ENCODE measurements around the gene BARX1.
"Not testable (repeated sequence)": the region's sequence is repeated elsewhere in the genome, so short reads cannot be mapped to it uniquely, and the experiment has no call there.

Gene BARX1

GRCh38 chr9:93952119-93952783 lies 2.9 kb downstream of the BARX1 start:
- DNase-seq (ENCODE audit: low spot score) (no peak), FAIRE-seq (no peak)

- DNase-seq (ENCODE audit: low spot score) (no peak), FAIRE-seq (no peak)
Measured at GRCh38 chr9:93951655-93952118, 3.5 kb downstream of the BARX1 start.

DNA sequence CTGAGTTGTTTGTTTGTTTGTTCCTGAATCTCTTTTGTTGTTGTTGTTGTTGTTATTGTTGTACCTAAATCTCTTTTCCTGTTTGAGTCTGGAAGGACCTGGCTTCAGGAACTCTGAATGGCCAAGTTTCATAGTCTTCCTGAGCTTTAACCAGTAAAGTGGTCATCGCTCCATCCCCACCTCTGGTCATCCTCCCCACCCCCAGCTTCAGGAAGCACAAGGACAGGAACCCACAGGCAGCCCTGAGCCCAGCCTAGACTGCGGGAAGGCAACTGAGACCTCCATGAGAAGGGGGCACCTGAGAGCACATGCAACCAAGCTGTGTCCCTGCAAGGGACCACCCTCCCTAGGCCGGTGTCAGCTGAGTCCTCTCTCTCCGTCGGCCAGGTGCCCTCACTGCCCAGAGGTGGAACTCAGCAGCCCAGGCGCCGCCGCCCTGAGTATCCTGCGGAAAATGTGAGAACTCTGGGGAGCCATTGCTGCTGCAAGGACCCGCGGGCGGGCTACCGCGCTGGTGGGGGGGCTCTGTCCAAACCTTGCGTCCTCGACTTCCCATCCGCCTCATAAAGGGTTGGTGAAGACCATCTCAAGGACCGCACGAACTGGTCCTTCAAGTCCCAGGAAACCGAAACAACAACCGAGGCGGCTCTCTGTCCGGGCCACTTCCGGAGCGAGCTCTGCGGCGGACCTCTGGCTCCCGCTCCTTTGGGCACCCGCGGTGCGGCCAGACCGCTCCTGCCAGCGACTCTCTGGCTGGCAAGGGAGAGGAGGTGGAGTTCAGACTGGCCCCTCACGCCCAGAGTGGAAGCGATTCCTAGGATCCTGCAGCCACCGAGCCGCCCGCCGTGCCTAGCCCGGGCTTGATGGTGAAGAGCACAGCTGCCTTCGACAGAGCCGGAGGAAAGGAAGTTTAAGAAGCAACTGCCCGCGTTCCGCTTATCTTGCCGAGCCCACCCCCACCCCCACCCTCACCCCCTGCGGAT lies 4.2 kb downstream of the BARX1 start:
- DNase-seq (ENCODE audit: low spot score) = no peak
- no peak for FAIRE-seq

DNA sequence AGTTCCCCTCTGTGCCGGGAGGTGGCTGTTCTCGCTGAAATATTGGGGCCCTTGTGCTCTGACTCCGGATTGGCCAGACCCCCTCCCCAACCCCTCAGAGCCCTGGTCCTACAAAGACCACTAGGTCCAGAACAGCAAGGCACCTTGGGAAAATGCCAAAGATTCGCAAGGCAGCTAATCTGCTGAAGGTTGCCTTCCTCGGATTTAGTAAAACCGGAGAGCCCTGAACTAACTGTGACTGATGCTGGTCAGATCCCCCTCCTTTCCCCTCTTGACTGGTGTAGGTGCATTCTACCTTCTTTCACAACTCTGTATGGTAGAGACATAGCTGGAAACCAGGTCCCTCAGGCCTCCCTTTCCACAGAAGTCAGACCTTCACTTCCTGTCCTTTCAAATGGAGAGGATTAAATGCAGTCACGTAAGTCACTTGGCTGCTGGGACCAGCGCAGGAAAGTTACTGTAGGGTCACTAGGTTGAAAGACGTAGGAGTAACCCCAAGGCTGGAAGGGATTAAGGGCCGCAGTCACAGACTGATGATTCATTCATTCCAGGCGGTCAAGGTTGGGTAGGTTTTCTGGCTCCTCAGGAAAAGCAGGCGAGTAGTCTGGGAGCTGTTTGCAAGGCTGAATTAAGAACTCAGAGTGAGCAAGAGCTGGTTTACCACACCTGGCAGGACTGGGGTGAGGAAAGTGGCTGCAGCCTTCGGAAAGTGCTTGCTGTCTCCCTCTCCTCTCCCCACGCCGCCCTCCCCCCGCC lies 5.3 kb downstream of the BARX1 start:
- peak; percentile 27 for DNase-seq (ENCODE audit: low spot score)
- no peak for FAIRE-seq

DNA sequence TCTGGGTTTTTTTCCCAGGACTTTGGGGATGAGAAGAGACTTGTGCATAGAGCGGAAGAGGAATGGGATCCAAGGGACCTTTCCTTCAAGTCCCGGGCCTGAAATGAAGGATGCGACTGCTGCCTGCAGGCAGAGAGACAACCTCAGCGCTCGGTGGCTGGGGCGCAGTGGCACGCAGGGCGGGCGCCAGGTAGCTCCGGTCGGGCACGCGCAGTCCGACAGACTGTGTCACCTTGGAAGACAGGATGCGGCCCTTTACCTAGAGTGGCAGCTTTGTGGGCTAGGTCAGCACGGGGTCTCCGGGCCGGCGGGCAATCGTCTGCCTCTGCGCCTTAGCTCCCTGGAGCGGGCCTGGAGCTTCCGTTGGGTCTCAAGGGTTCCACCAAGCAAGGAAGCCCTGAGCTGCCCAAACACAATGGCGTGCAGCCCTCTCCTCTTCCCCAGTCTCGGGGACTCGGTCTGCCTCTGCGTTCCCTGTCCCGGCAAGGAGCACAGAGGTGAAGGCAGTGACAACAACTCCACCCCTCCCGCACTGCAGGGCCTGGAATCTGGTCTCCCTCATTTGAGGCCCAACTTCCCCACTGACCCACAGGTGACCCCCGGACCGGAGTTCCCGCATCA lies 6.0 kb downstream of the BARX1 start:
- DNase-seq (ENCODE audit: low spot score) (no peak), FAIRE-seq (no peak)

GRCh38 chr9:93948441-93949072 lies 6.6 kb downstream of the BARX1 start:
- DNase-seq (ENCODE audit: low spot score) = no peak
- FAIRE-seq = no peak

GRCh38 chr9:93947409-93948070 lies 7.6 kb downstream of the BARX1 start:
- no peak for FAIRE-seq
- no peak for DNase-seq (ENCODE audit: low spot score)

- FAIRE-seq (no peak), DNase-seq (ENCODE audit: low spot score) (no peak)
Measured at GRCh38 chr9:93946338-93946712, 8.8 kb downstream of the BARX1 start.

DNA sequence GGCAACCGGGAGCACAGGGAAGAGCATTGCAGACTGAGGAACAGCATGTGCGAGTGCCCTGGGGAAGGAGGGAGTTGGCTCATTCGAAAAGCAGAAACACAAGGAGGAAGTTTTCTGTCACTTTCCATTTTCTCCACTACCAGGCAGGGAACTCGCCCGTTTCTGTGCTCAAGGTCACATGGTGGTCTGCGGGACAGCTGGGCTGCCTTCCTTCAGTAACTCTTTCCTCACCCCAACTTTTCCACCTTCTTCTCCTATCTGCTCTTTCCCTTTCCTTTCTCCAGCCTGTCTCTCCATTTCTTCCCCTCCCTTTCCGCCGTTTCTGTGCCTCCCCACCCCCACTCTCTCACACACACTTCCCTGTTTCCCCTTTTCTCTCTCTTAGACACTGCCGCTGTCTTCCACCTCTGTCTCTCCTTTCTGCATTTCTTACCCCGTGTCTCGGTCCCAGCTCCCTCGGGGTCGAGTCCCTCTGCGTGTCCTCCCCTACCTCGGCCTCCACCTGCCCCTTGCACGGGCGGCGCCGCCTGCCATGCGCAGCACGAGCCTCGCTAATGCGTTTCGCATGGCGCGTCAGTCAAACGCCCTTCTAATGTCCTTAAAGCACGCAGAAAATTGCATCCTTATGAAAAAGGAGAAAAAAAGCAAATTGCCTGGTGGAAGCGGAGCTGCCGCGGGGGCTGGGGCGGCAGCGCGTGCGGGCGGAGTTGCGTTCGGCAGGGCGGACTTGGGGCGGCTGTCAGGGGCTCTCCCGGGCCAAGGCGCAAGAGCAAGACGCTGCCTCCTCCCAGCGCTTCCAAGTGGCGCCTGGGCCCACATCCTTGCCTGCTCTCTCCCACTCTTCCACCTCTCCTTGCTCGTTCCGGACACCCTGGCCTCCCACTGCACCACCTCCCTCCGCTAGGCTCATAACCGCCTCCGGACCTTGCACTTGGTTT lies 9.5 kb downstream of the BARX1 start:
- no peak for FAIRE-seq
- DNase-seq (ENCODE audit: low spot score) = no peak

DNA sequence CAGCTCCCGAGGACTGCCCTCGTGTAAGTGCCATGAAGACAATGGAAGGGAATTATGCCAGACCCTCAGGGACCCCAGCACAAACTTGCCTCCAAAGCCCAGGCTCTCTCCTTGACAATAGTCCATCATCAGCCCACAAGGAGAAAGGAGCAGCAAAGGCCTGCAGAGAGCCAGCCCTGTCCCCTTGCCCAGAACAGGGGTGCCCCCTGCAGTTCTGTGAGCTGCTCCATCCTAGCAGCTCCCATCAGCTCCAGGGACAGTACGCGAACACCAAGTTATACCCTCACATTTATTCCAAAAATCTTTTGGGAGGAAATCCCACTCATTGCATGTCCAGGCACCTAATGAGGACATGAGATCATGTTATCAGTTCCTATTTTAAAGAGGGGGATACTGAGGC lies 11.1 kb downstream of the BARX1 start:
- DNase-seq (ENCODE audit: low spot score) = no peak
- FAIRE-seq = no peak

DNA sequence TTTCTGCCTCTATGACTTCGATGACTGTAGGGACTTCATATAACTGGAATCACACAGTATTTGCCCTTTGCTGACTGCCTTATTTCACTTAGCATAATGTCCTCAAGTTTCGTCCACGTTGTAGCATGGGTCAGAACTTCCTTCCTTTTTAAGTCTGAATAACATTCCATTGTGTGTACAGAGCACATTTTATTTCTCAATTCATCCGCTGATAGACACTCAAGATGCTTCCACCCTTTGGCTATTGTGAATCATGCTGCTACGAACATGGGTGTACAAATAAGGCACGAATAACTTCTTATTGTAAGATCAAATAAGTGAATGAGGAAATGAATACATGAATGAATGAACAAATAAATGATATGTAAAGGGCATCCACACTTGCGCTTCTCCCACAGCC lies 13.0 kb downstream of the BARX1 start:
- FAIRE-seq = no peak

DNA sequence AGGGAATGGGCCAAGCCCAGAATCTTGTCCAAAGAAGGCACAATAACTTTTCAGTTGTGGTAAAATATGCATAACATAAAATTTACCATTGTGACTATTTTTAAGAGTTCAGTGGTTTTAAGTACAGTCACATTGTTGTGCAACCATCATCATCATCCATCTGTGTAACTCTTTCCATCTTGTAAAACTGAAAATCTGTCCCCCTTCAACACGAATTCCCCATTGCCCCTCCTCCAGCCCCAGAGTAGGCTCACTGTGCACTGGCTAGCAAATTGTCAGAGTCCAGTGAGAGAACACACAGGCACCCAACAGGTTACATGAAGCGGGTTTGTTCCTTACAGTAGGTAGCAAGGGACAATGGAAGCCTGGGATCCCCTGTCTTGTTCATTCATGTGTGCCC lies 13.7 kb downstream of the BARX1 start:
- DNase-seq (ENCODE audit: low spot score) = no peak
- FAIRE-seq = no peak

More for the DNA sequence above, 13.0 kb downstream of the BARX1 start:
- DNase-seq (ENCODE audit: low spot score) = no peak

DNA sequence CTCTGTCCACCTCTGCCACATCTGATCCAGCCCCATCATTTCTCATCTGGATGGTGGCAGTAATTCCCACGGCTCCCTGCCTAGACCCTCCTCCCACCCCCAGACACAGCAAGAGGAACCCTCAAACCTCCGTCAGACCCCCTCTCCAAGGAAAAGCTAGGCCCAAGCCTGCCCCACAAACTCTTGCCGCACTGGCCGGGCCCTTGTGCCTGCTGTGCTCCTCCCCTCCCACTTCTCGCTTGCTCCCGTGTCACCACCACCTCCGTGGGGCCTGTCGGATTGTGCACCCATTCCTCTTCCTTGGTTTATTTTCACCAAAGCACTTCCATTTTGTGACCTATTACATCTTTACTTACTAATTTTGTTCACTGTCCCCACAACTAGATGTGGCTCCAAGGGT lies 14.2 kb downstream of the BARX1 start:
- FAIRE-seq (no peak), DNase-seq (ENCODE audit: low spot score) (no peak)

- DNase-seq (ENCODE audit: low spot score); FAIRE-seq: not testable (repeated sequence)
Measured at GRCh38 chr9:93939589-93939988, 15.6 kb downstream of the BARX1 start.

DNA sequence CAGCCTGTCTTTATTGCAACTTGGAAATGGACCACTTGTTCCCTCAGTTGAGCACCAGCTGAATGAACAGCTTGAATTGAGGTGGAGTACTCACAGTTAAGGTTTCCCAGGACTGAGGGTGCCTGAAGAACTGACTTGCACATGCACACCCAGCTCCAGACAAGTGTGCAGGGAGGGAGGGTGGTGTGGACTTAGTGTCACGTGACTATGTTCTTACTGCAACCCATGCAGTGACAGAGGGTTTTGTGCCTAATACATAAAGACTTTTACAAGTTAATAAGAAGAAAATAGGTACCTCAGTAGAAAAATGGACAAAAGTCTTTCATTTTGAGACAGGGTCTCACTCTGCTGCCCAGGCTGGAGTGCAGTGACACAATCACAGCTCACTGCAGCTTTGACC lies 18.0 kb downstream of the BARX1 start:
- DNase-seq (ENCODE audit: low spot score) (no peak), FAIRE-seq (no peak)

DNA sequence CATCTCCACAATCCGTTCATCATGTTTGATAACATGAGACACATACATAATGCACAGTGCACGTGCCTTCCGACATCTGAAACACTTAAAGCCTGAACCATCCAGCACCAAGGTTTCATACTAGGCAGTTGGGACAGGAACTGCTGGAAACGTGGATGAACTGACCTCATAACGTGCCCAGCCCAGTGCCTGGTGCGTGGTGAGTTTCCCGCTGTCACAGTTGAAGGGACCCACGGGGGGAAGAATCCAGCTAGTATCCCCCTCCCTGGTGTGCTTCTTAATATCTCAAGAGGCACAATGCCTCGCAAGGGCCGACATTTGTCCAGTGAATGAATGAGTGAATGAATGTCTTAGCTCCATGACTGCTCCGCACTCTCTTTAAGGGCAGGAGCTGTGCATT lies 23.2 kb downstream of the BARX1 start:
- DNase-seq (ENCODE audit: low spot score) (no peak), FAIRE-seq (no peak)

GRCh38 chr9:93930070-93930469 lies 25.1 kb downstream of the BARX1 start:
- no peak for FAIRE-seq

DNA sequence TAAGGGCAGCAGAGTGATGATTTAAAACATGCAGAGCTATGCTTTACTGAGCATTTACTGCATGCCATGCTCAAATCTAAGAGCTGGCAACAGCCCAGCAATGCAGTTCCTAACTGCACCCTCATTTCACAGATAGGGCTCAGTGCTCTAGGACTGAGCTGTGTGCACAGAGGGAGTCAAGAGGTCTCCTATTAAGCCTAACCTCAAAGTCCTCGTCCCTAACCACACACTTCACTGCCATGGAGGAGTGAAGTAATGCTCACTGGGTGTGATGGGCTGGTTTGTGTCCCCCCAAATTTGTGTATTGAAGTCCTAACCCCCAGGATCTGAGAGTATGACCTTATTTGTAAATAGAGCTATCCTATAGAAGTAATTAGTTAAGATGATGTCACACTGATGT lies 25.9 kb downstream of the BARX1 start:
- FAIRE-seq (no peak), DNase-seq (ENCODE audit: low spot score) (no peak)

More at GRCh38 chr9:93930070-93930469, 25.1 kb downstream of the BARX1 start:
- no peak for DNase-seq (ENCODE audit: low spot score)

- no peak for DNase-seq (ENCODE audit: low spot score)
- FAIRE-seq = no peak
Measured at GRCh38 chr9:93922535-93922934, 32.6 kb downstream of the BARX1 start.
